Dedifferentiated amniotic fluid mesenchymal stem cell (primary cell): ENCODE data around the gene ZCCHC12.
A peak's percentile ranks its signal among the peaks of the same experiment; 100 is the strongest.
"Not testable (repeated sequence)": the region's sequence is repeated elsewhere in the genome, so short reads cannot be mapped to it uniquely, and the experiment has no call there.

Experiments used
- DNase-seq: peaks from one replicate; pipeline ENCODE4 v3.0.0-alpha.2; 2016; ENCODE audit errors: extremely low spot score

ZCCHC12 gene

GRCh38 chrX:118823263-118824172, at the start of gene ZCCHC12:
TSS of gene ZCCHC12 (plus strand) at chrX:118823824. CDS start at chrX:118825245, 1,421 bp downstream.
- no peak for DNase-seq

GRCh38 chrX:118779581-118779980, 44.0 kb upstream of the ZCCHC12 start:
- no peak for DNase-seq

- no peak for DNase-seq
Observed at GRCh38 chrX:118780509-118780908, 43.1 kb upstream of the ZCCHC12 start.

- no peak for DNase-seq
Observed at GRCh38 chrX:118780911-118781310, 42.7 kb upstream of the ZCCHC12 start.

GRCh38 chrX:118795528-118796280, 27.9 kb upstream of the ZCCHC12 start:
- no peak for DNase-seq

DNA sequence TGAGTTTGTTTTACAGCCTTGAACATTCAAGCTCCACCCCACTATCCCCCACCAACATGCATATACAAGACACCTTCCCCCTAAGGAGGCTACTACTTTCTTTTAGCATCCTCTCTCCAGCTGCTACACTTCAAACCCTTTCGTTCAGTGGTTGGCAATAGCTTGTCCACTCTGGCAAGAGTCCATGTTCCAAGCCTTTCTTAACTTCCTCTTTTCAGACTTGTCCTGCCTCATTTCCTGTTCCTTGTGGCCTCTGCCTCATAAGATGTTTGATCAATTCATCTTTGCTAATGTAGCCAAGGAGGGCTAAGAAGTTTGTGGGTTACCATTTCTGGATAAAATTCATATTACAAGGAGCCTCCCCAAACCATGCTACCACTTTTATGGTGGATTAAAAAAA, 20.8 kb upstream of the ZCCHC12 start:
- no peak for DNase-seq

DNA sequence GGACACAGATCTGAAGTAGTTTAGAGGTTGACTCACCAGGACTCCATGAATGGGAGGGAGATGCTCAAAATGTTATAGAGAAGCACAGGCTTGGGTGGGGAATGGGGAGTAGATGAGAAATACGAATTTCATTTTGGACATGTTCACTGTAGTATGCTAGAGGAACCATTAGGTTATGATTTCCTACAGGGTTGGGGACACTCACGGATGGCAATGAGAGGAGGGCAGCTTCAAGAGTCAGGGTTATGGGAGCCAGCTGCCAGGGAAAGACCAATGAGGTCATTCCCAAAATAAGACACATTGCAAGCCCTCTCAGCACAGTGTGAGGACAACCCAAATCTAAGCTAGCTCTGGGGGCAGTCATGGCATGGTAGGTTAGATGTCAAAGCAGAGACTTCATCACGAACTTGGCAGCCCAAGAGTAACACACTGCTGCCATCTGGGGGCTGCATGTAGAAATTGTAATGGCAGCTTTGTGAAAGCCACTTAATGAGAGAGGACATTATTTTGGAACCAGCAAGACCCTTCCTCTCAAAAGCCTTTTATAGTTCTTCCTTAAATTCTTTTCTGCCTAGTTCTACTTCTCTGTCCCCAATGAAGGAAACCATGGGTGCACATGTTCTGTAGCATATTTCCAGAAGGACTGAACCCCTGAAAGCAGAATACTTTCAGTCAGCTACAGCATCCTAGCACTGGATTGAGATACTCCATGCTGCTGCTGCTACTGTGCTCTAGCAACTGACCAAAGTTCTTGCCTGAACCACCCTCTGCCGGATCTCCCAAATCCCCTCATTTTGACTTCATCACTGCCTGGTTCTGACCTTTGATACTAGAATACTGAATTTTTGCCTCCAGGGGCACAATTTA, 16.2 kb upstream of the ZCCHC12 start:
- DNase-seq: peak; percentile 26

DNA sequence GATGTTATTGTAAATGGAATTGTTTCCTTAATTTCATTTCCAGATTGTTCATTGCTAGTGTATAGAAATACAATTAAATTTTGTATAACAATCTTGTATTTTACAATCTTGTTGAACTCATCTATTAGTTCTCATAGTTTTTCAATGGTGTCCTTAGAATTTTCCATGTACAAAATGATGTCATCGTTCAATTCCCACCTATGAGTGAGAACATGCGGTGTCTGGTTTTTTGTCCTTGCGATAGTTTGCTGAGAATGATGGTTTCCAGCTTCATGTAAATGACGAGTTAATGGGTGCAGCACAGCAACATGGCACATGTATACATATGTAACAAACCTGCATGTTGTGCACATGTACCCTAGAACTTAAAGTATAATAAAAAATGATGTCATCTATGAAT, 6.4 kb upstream of the ZCCHC12 start:
- DNase-seq: not testable (repeated sequence)

- no peak for DNase-seq
Observed at GRCh38 chrX:118824173-118824730, 628 bp downstream of the ZCCHC12 start.

DNA sequence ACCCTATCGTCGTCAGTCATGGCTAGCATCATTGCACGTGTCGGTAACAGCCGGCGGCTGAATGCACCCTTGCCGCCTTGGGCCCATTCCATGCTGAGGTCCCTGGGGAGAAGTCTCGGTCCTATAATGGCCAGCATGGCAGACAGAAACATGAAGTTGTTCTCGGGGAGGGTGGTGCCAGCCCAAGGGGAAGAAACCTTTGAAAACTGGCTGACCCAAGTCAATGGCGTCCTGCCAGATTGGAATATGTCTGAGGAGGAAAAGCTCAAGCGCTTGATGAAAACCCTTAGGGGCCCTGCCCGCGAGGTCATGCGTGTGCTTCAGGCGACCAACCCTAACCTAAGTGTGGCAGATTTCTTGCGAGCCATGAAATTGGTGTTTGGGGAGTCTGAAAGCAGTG, 1.6 kb downstream of the ZCCHC12 start:
- DNase-seq: no peak

GRCh38 chrX:118839334-118839958, 15.8 kb downstream of the ZCCHC12 start:
- no peak for DNase-seq

GRCh38 chrX:118847676-118848075, 24.1 kb downstream of the ZCCHC12 start:
- DNase-seq: peak; percentile 63

DNA sequence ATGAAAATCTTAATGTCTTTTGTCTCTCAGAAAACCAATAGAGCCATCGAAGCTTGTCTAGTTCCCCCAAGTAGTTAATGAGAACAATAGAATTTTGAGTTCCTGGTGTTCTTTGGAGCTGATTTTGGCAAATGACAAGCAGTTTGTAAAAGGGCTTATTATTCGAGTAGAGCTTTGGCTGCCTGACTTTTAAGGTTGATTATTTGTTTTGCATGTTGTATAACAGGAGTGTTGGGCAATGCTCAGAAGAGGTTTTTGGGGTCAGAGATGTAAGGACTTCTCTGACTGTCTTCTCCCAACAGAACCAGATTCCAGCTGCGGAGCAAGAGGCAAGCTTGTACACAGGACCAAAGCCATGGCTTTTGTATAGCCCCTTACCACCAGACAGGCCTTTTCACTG, 30.0 kb downstream of the ZCCHC12 start:
- no peak for DNase-seq

- no peak for DNase-seq
Observed at GRCh38 chrX:118855681-118856310, 32.2 kb downstream of the ZCCHC12 start.

GRCh38 chrX:118857006-118857405, 33.4 kb downstream of the ZCCHC12 start:
- no peak for DNase-seq

GRCh38 chrX:118861338-118861737, 37.7 kb downstream of the ZCCHC12 start:
- no peak for DNase-seq

DNA sequence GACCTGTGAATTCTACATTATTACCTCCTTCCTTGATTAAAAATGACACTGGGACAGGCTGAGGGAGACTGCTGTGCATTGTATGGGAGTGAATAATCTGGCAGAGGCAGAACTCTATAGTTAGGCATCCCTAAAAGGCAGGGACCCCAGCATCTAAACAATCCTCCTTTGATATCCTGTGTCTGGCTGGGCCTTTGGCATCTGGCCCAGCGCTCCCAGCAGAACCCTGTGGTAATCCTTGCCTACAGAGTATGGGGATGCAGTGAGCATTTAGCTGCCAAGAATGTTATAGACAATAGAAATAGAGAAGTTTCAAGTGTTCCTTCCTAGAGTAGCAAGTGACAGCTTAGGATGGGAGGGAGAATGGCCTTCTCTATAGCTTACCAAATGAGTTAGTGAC, 38.5 kb downstream of the ZCCHC12 start:
- DNase-seq: no peak

DNA sequence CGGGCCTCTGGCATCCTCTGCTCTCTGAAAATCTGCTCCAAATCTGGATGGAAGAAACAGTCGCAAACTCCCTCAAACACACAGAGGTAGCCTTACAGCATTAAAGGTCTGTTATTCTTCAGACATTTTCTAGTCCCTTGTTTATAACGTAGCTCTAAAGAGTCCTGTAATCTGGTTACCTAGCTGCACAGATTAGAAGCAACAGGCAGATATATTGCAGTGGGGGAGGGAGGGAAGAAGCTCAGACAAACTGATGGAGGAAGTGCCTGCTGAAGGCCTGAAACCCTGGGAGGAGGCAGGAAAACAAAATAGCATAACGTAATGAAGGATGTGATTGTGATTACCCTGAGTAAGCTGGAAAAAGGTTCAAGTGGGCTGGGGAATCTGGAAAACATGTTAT, 39.4 kb downstream of the ZCCHC12 start:
- DNase-seq: no peak

GRCh38 chrX:118864063-118864635, 40.5 kb downstream of the ZCCHC12 start:
- DNase-seq: no peak

DNA sequence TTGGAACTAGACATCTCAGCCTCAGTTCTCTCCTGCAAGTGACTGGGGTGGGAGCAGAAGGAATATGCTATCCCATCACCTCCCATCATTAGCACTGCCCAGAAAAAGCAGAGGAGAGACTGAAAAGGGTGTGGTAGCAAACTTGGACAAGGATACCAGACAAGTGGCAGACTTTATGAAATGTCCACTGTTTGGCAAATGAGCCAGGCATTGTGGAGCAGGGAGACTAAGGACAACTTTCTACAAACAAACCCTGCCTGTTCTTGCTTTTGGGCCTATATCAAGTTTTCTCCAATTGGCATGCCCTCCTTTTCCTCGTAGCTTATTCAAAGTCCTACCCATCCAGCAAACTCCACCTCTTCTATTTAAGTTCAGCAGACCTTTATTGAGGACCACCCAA, 41.6 kb downstream of the ZCCHC12 start:
- no peak for DNase-seq
